GM12878 (cell line): ENCODE results near the gene RTN4RL1. TPM values are rescaled to one million over a fixed set of nuclear protein-coding genes. Genes with fewer than 3 reads are reported as not detected.

Source experiments
- ATAC-seq: fragments of 200-7000 bp; cut with Tn5 transposase; 3 replicates; pipeline ENCODE4 v1.9.1; 2020; ENCODE audit warnings: mild to moderate bottlenecking, moderate library complexity
- BruUV-seq: library from RNA; stranded (reverse); fragments of 400-500 nt; replicated peaks from 2 replicates; lab custom pipeline; 2021; lab: Mats Ljungman, UMichigan
- CTCF ChIA-PET: fragments of 300-600 bp; sonication (Branson Sonifier 250); formaldehyde crosslinking; extraction: SDS; loops from one replicate; lab custom pipeline; 2021; ENCODE audit warnings: inconsistent platforms; lab: Yijun Ruan, JAX
- POLR2A ChIA-PET: fragments of 350-600 bp; formaldehyde crosslinking; extraction: SDS; loops from one replicate; lab custom pipeline; 2021; ENCODE audit warnings: inconsistent platforms; lab: Charles Lee
- RAD21 ChIA-PET: fragments of 300-600 bp; sonication (Branson Sonifier 250); formaldehyde crosslinking; loops from one replicate; lab custom pipeline; 2023; ENCODE audit warnings: antibody characterized with exemption; ENCODE audit not compliant: unreplicated experiment; lab: Charles Lee
- SMC1A ChIA-PET: fragments of 300-600 bp; sonication (Branson Sonifier 250); formaldehyde crosslinking; loops from one replicate; lab custom pipeline; 2023; ENCODE audit not compliant: unreplicated experiment, uncharacterized antibody; lab: Charles Lee
- DNase-seq: peaks from one replicate; pipeline ENCODE4 v3.0.0-alpha.2; 2011; ENCODE audit warnings: low read depth, low spot score
- FAIRE-seq: peaks from 3 replicates; lab custom pipeline; 2011; peaks lifted over from hg19 to GRCh38; lab: Jason Lieb, UNC
- H2AFZ ChIP-seq: 2 replicates; pipeline ENCODE4 v1.6.0; 2011; ENCODE audit warnings: low read depth, low read length, control low read depth; ENCODE audit not compliant: control insufficient read depth
- H3K27ac ChIP-seq: 2 replicates; pipeline ENCODE4 v1.5.1; 2011; ENCODE audit warnings: control low read depth; ENCODE audit not compliant: control insufficient read depth, insufficient read depth
- H3K27me3 ChIP-seq, 2 experiments: replicated peaks in 1 of 2; 2 replicates each; pipeline versions ENCODE4 v1.6.0 to v1.6.1; 2011; ENCODE audit warnings: low read length in 1 of 2; ENCODE audit not compliant: control insufficient read depth in 2 of 2, insufficient read depth in 2 of 2
- H3K36me3 ChIP-seq, 2 experiments: 2 replicates each; pipeline ENCODE4 v1.5.1; 2011; ENCODE audit warnings: low read length in 1 of 2; ENCODE audit not compliant: control insufficient read depth in 2 of 2, insufficient read depth in 2 of 2
- H3K4me1 ChIP-seq: 2 replicates; pipeline ENCODE4 v1.6.1; 2011; ENCODE audit warnings: mild to moderate bottlenecking, low read length, moderate library complexity, mixed read lengths; ENCODE audit not compliant: control insufficient read depth, insufficient read depth
- H3K4me2 ChIP-seq: 2 replicates; pipeline ENCODE4 v1.6.0; 2011; ENCODE audit warnings: control low read depth; ENCODE audit not compliant: control insufficient read depth, insufficient read depth
- H3K4me3 ChIP-seq: fragments of 200-600 bp; sonication (generic); 2 replicates; pipeline ENCODE4 v1.5.1; 2016
- H3K79me2 ChIP-seq: 2 replicates; pipeline ENCODE4 v1.6.0; 2011; ENCODE audit warnings: low read length; ENCODE audit not compliant: control insufficient read depth, insufficient read depth
- H3K9ac ChIP-seq: 2 replicates; pipeline ENCODE4 v1.8.0; 2011; ENCODE audit warnings: low read length, control low read depth, mixed read lengths; ENCODE audit not compliant: control insufficient read depth, insufficient read depth
- H3K9me3 ChIP-seq: replicated peaks from 3 replicates; pipeline ENCODE4 v1.5.1; 2011; ENCODE audit warnings: mild to moderate bottlenecking, low read length; ENCODE audit not compliant: control insufficient read depth, insufficient read depth
- H4K20me1 ChIP-seq: 2 replicates; pipeline ENCODE4 v1.6.0; 2011; ENCODE audit not compliant: control insufficient read depth, insufficient read depth
- ASH2L ChIP-seq: fragments of 300-600, 200-600 bp; sonication (generic); IDR thresholded peaks from 2 replicates; pipeline ENCODE4 v1.6.1; 2017; ENCODE audit warnings: low read depth, mild to moderate bottlenecking, borderline replicate concordance
- BCL11A ChIP-seq: IDR thresholded peaks from 2 replicates; pipeline ENCODE4 v1.6.1; 2011; ENCODE audit warnings: low read depth, low read length
- BCLAF1 ChIP-seq: fragments of 450-650 bp; IDR thresholded peaks from 2 replicates; pipeline ENCODE4 v1.6.1; 2017; ENCODE audit warnings: antibody characterized with exemption, mild to moderate bottlenecking, moderate library complexity
- CBX3 ChIP-seq: fragments of 200-600 bp; sonication (generic); IDR thresholded peaks from 2 replicates; pipeline ENCODE4 v1.6.1; 2016; ENCODE audit warnings: low read depth, borderline replicate concordance
- CEBPB ChIP-seq, 2 experiments: fragments of 150-350 bp in 1 of 2; IDR thresholded peaks; 2 replicates each; pipeline ENCODE4 v1.6.1; 2012 to 2014; ENCODE audit warnings: low read depth in 2 of 2, low read length in 2 of 2, borderline replicate concordance in 1 of 2, inconsistent platforms in 1 of 2
- ESRRA ChIP-seq: IDR thresholded peaks from 2 replicates; pipeline ENCODE4 v1.6.1; 2012; ENCODE audit warnings: mild to moderate bottlenecking, low read length, improper control_type of control experiment
- EZH2 ChIP-seq: IDR thresholded peaks from 2 replicates; pipeline ENCODE4 v1.6.1; 2012; ENCODE audit warnings: low read depth, mild to moderate bottlenecking, control low read depth, inconsistent platforms, low read length, borderline replicate concordance; ENCODE audit not compliant: control insufficient read depth
- IKZF1 ChIP-seq: fragments of 450-650 bp; conservative IDR thresholded peaks from 2 replicates; pipeline ENCODE4 v1.6.1; 2017; ENCODE audit warnings: antibody characterized with exemption, mild to moderate bottlenecking
- MLLT1 ChIP-seq: fragments of 450-650 bp; IDR thresholded peaks from 2 replicates; pipeline ENCODE4 v1.6.1; 2016; ENCODE audit warnings: mild to moderate bottlenecking
- POLR2AphosphoS2 ChIP-seq: IDR thresholded peaks from 2 replicates; pipeline ENCODE4 v1.6.1; 2011; ENCODE audit warnings: low read depth, mild to moderate bottlenecking, low read length, improper control_type of control experiment, moderate library complexity
- RAD51 ChIP-seq: fragments of 450-650 bp; IDR thresholded peaks from 2 replicates; pipeline ENCODE4 v1.6.1; 2016; ENCODE audit warnings: moderate library complexity, mild to moderate bottlenecking, inconsistent platforms
- RELA ChIP-seq: fragments of 450-650 bp; IDR thresholded peaks from 2 replicates; pipeline ENCODE4 v1.8.0; 2014; ENCODE audit warnings: borderline replicate concordance; ENCODE audit not compliant: partially characterized antibody
- SP1 ChIP-seq: IDR thresholded peaks from one replicate; pipeline ENCODE4 v1.6.1; 2011; ENCODE audit warnings: low read depth, low read length
- SUPT20H ChIP-seq: IDR thresholded peaks from 2 replicates; pipeline ENCODE4 v1.6.1; 2011; ENCODE audit warnings: low read depth, mild to moderate bottlenecking, low read length, moderate library complexity, borderline replicate concordance; ENCODE audit not compliant: control insufficient read depth
- YY1 ChIP-seq: IDR thresholded peaks from 2 replicates; pipeline ENCODE4 v1.6.1; 2011; ENCODE audit warnings: low read depth, mild to moderate bottlenecking, low read length
- ZBTB11 ChIP-seq: fragments of 450-650 bp; formaldehyde crosslinking; IDR thresholded peaks from 2 replicates; pipeline ENCODE4 v1.5.0; 2022; ENCODE audit warnings: mild to moderate bottlenecking, missing genetic modification characterization
- WGBS: methylation state at CpG from one replicate; pipeline ENCODE4 v1.1.6; 2016; ENCODE audit warnings: low lambda C conversion rate; ENCODE audit not compliant: insufficient replicate concordance, insufficient coverage; ENCODE audit errors: missing lambda C conversion rate; 5-methylcytosine and 5-hydroxymethylcytosine counted together
- in situ Hi-C: fragments of 300-500 bp; cut with MboI; formaldehyde crosslinking; loops from 9 replicates; pipeline ENCODE4 v1.14.3; 2018; ENCODE audit warnings: mixed read lengths
- intact Hi-C: fragments of 100-400 bp; cut with micrococcal nuclease; formaldehyde crosslinking; loops from one replicate; pipeline ENCODE4 v1.14.2; 2022; ENCODE audit not compliant: unreplicated experiment
- polyA plus RNA-seq, 11 experiments: library from polyadenylated mRNA; depleted of rRNA in 4 of 11; unstranded in 6 of 11; stranded (reverse) in 5 of 11; fragments of >200 nt; fragmentation: Nextera tagmentation in 4 of 11; fragmentation: Illumina TruSeq in 1 of 11; extraction: Ambion mirVana in 4 of 11; extraction: Trizol in 1 of 11; gene quantifications; 1 replicate in 1 of 11; 2 replicates in 10 of 11; pipeline versions ENCODE4 v1.2.1 to v1.2.3, GENCODE V29; 2011 to 2016; ENCODE audit warnings: inconsistent platforms in 2 of 11, missing spikeins in 2 of 11, low read depth in 1 of 11
- total RNA-seq, 4 experiments: library from RNA; depleted of rRNA in 3 of 4; stranded (reverse); fragments of >200 nt in 3 of 4; fragmentation: Illumina TruSeq in 1 of 4; extraction: Trizol in 1 of 4; gene quantifications; 2 replicates each; pipeline versions ENCODE4 v1.2.1 to v1.2.3, GENCODE V29; 2013 to 2021

The RTN4RL1 gene
- total and polyA plus RNA-seq, 10 of the 15 experiments (the other 5 are each of a cell fraction or from before 2014, with no cell fraction given) = 0.08 to 0.11 (median 0.10) TPM; not detected in 7

- TF ChIP-seq POLR2AphosphoS2 (no peak), IKZF1 (no peak), ASH2L (no peak), RAD51 (no peak), EZH2 (no peak), YY1 (no peak), ESRRA (no peak)
Observed at GRCh38 chr17:1986783-1987451, 38.2 kb downstream of the RTN4RL1 start (continued).

- no peaks in the 10 kb centered on the region for H3K4me1 ChIP-seq
- POLR2A ChIA-PET = no interaction called here
- WGBS = 9% methylated on average over 4 of the region's 4 CpGs
- no peak overlapping the region for H2AFZ ChIP-seq
- DNase-seq = no peak
- in situ Hi-C loops (no loop called here), intact Hi-C loops (no loop called here)
- H3K79me2 ChIP-seq = no peaks in the 10 kb centered on the region
- no TSS peak for BruUV-seq
- SMC1A ChIA-PET = no interaction called here
- no peaks in the 10 kb centered on the region for H3K9me3 ChIP-seq
- H3K27ac ChIP-seq = no peak overlapping the region
- H3K4me3 ChIP-seq = no peak overlapping the region
- CTCF ChIA-PET = no interaction called here
- no peaks in the 10 kb centered on the region for H3K36me3 ChIP-seq
- RAD21 ChIA-PET = no interaction called here
- no peak for FAIRE-seq
- H3K4me2 ChIP-seq = no peak overlapping the region
- H3K27me3 ChIP-seq = no peaks in the 10 kb centered on the region; a peak in 1 of 4 replicates
- H3K9ac ChIP-seq = no peak overlapping the region
- H4K20me1 ChIP-seq = no peaks in the 10 kb centered on the region
- no peak for ATAC-seq
- TF ChIP-seq CBX3 (no peak), SUPT20H (no peak), RELA (no peak), BCL11A (no peak), CEBPB (IDR thresholded peaks at IDR 0.05; ENCODE audit: borderline replicate concordance in 1 of 2, low read depth in 2 of 2, low read length in 2 of 2) (no peak), SP1 (no peak), MLLT1 (no peak), ZBTB11 (CRISPR knock-in tag) (no peak), BCLAF1 (no peak)
Observed at GRCh38 chr17:1985686-1986085, 39.4 kb downstream of the RTN4RL1 start.
